Activated CD4-positive, alpha-beta T cell treated with anti-CD3 and anti-CD28 coated beads, Interleukin-2, amount 10 ng/mL, durations not matched to agents 7 days and 5 days (primary cell): ENCODE results near the gene TTLL9. TPM values are rescaled to one million over a fixed set of nuclear protein-coding genes. Genes with fewer than 3 reads are reported as not detected.

ENCODE experiments used
- CTCF ChIA-PET: fragments of 350-600 bp; sonication (Branson Sonifier 250); formaldehyde crosslinking; loops from one replicate; lab custom pipeline; 2021; ENCODE audit warnings: antibody characterized with exemption; lab: Charles Lee
- POLR2A ChIA-PET: fragments of 350-600 bp; sonication (Branson Sonifier 250); formaldehyde crosslinking; loops from one replicate; lab custom pipeline; 2021; ENCODE audit warnings: antibody characterized with exemption; lab: Charles Lee
- DNase-seq: peaks from one replicate; pipeline ENCODE4 v3.0.0-alpha.2; 2020
- H3K27ac Mint-ChIP-seq: one replicate; pipeline ENCODE4 v1.8.0; 2021; ENCODE audit warnings: mild to moderate bottlenecking, moderate library complexity, mixed read lengths
- H3K27me3 Mint-ChIP-seq: one replicate; pipeline ENCODE4 v1.8.0; 2021; ENCODE audit warnings: mixed read lengths
- H3K36me3 Mint-ChIP-seq: one replicate; pipeline ENCODE4 v1.8.0; 2021; ENCODE audit warnings: low read depth, mixed read lengths
- H3K4me1 Mint-ChIP-seq: one replicate; pipeline ENCODE4 v1.8.0; 2021; ENCODE audit warnings: mixed read lengths
- H3K4me3 Mint-ChIP-seq: one replicate; pipeline ENCODE4 v1.8.0; 2021; ENCODE audit warnings: mild to moderate bottlenecking, moderate library complexity, mixed read lengths
- H3K9me3 Mint-ChIP-seq: one replicate; pipeline ENCODE4 v1.8.0; 2021; ENCODE audit warnings: mixed read lengths
- total RNA-seq, 2 experiments: library from RNA; stranded (reverse); gene quantifications; one replicate each; pipeline ENCODE4 v1.2.3, GENCODE V29; 2021

The TTLL9 gene
- total RNA-seq, 2 experiments from 2014 or later, result not detected

DNA sequence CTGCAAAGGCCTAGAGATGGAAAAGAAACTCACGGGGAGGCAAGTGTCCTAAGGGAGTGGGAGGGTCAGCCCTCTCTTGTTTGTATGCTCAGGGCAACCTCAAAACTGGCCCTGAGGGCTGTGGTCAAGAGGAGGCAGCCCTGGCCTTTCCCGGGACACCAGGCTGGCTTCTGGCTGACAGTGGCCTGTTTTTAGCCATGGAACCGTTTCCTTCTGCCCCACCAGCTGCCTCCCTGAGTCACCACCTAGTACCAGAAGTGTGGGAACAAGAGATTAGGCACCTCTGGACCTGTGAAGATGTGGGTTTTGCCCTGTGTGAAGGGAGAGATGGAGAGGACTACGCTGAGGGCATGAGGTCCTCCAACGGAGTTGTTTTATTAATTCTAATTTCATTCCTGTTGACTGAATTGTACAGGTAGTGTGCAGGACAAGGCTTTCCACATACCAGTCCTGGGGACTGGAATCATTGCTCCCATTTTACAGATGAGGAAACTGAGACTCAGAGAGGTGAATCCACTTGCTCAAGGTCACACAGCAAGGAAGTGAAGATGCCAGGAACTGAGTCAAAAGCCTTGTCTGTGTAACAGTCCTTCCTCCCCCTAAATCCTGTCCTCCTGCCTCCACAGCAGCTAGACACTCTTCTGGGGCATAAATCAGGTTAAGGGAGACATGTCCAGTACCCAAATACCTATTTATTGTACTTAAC lies 30.5 kb upstream of the TTLL9 start:
- peaks cover 14% of the 10 kb centered on the region for H3K4me1 Mint-ChIP-seq
- no peak overlapping the region for H3K27ac Mint-ChIP-seq
- ChIA-PET POLR2A (no interaction called here), CTCF (interaction anchor here (4.7 kb wide), 1 partner anchor 17 kb away, joined by 18 read pairs; no protein-coding TSS in a partner anchor)
- no peak overlapping the region for H3K4me3 Mint-ChIP-seq
- no peaks in the 10 kb centered on the region for H3K27me3 Mint-ChIP-seq
- no peaks in the 10 kb centered on the region for H3K36me3 Mint-ChIP-seq
- DNase-seq, result no peak
- H3K9me3 Mint-ChIP-seq, result no peaks in the 10 kb centered on the region

- ChIA-PET CTCF (no interaction called here), POLR2A (interaction anchor here (0.7 kb wide), 1 partner anchor 29 kb away, joined by 3 read pairs; no protein-coding TSS in a partner anchor)
- Mint-ChIP-seq H3K27ac (no peak overlapping the region), H3K4me1 (peaks cover 4% of the 10 kb centered on the region), H3K9me3 (no peaks in the 10 kb centered on the region), H3K27me3 (no peaks in the 10 kb centered on the region), H3K4me3 (no peak overlapping the region), H3K36me3 (no peaks in the 10 kb centered on the region)
- DNase-seq, result no peak
These were observed 29.3 kb upstream of the TTLL9 start for GRCh38 chr20:31840906-31841816.

GRCh38 chr20:31841928-31842327 lies 28.5 kb upstream of the TTLL9 start:
- ChIA-PET CTCF (no interaction called here), POLR2A (interaction anchor here (0.7 kb wide), 1 partner anchor 30 kb away, joined by 3 read pairs; no protein-coding TSS in a partner anchor)
- Mint-ChIP-seq H3K36me3 (no peaks in the 10 kb centered on the region), H3K4me3 (no peak overlapping the region), H3K27me3 (no peaks in the 10 kb centered on the region), H3K4me1 (no peaks in the 10 kb centered on the region), H3K27ac (no peak overlapping the region), H3K9me3 (no peaks in the 10 kb centered on the region)
- DNase-seq, result no peak

DNA sequence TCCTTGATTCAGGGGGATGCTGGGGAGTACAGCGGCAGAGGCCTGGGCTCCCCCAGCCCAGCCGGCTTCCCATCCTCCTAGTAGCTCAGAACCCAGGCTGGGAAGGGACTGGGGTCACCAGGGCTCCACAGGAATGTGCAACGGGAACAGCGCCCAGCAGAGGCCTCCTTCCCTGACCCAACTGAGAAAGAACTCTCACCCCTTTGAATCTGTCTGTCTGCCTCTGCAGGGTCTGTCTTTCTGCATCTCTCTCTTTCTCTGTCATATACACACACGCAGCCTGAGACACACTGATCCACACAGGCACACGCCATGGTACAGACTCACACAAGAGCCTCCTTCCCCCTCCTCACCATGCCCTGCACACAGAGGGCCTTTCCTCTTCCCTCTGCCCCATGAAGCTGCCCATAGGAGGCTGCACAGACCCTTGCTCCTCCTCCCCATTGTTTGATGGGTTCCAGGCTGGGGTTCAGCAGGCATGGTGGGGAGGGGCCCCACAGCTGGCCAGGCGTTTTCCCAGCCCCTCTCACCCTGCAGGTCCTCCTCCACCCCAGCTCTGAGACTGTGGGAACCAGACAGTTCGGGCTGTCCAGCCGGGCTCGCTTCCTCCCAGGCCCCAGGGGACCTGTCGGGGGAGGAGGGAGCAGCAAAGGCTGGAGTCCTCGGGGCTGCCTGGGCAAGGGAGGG lies 27.8 kb upstream of the TTLL9 start:
- Mint-ChIP-seq H3K27me3 (no peaks in the 10 kb centered on the region), H3K9me3 (no peaks in the 10 kb centered on the region), H3K36me3 (no peaks in the 10 kb centered on the region), H3K4me3 (no peak overlapping the region), H3K4me1 (no peaks in the 10 kb centered on the region), H3K27ac (no peak overlapping the region)
- ChIA-PET CTCF (interaction anchor here (1.6 kb wide), 1 partner anchor 19 kb away, joined by 3 read pairs; no protein-coding TSS in a partner anchor), POLR2A (no interaction called here)
- no peak for DNase-seq

- H3K27ac Mint-ChIP-seq, result no peak overlapping the region
- ChIA-PET CTCF (interaction anchor here (1.6 kb wide), 1 partner anchor 20 kb away, joined by 3 read pairs; no protein-coding TSS in a partner anchor), POLR2A (no interaction called here)
- DNase-seq, result no peak
- H3K4me1 Mint-ChIP-seq, result no peaks in the 10 kb centered on the region
- no peak overlapping the region for H3K4me3 Mint-ChIP-seq
- H3K9me3 Mint-ChIP-seq, result no peaks in the 10 kb centered on the region
- no peaks in the 10 kb centered on the region for H3K36me3 Mint-ChIP-seq
- no peaks in the 10 kb centered on the region for H3K27me3 Mint-ChIP-seq
These were observed 27.1 kb upstream of the TTLL9 start for GRCh38 chr20:31843288-31843687.

- no peak overlapping the region for H3K4me3 Mint-ChIP-seq
- H3K4me1 Mint-ChIP-seq, result no peaks in the 10 kb centered on the region
- no peaks in the 10 kb centered on the region for H3K36me3 Mint-ChIP-seq
- POLR2A ChIA-PET, result no interaction called here
- H3K27me3 Mint-ChIP-seq, result no peaks in the 10 kb centered on the region
- DNase-seq, result no peak
- CTCF ChIA-PET, result interaction anchor here (1.6 kb wide), 1 partner anchor 20 kb away, joined by 3 read pairs; no protein-coding TSS in a partner anchor
- H3K27ac Mint-ChIP-seq, result no peak overlapping the region
- H3K9me3 Mint-ChIP-seq, result no peaks in the 10 kb centered on the region
These were observed 26.6 kb upstream of the TTLL9 start for GRCh38 chr20:31843881-31844280.

- no peak overlapping the region for H3K4me3 Mint-ChIP-seq
- ChIA-PET CTCF (interaction anchor here (1.2 kb wide), 1 partner anchor 15 kb away, joined by 4 read pairs; no protein-coding TSS in a partner anchor), POLR2A (no interaction called here)
- H3K27ac Mint-ChIP-seq, result no peak overlapping the region
- no peaks in the 10 kb centered on the region for H3K4me1 Mint-ChIP-seq
- H3K27me3 Mint-ChIP-seq, result peaks cover under 1% of the 10 kb centered on the region
- H3K36me3 Mint-ChIP-seq, result no peaks in the 10 kb centered on the region
- H3K9me3 Mint-ChIP-seq, result no peaks in the 10 kb centered on the region
- DNase-seq, result no peak
These were observed 25.6 kb upstream of the TTLL9 start for GRCh38 chr20:31844737-31845299.

DNA sequence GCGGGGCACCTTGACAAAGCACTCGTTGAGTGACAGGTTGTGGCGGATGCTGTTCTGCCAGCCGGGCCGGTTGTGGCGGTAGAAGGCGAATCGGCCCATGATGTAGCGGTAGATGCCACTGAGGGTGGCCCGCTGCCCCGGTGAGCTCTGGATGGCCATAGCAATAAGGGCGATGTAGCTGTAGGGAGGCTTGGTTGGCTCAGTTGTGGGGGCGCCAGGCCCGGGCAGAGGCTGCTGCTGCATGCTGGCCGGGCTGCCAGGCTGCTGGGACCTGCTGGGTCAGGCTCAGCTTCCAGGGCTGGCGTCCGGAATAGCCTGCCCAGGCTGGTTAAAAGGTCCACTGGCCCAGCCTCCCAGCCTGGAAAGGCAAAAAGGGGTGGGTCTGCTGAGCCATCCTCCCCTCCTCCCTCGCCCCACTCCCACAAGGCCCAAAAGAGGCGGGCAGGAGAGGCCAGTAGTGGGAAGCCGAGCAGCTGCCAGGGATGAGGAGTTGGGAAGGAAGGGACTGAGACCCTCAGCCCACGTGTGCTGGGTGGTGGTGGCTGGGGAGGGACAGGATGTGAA lies 25.1 kb upstream of the TTLL9 start, which contains the start of gene FOXS1:
Gene FOXS1, minus strand, starts transcription at position 305 of the 564 bp plus-strand sequence. Its CDS starts 62 bp downstream, at position 243.
- ChIA-PET CTCF (interaction anchor here (1.2 kb wide), 1 partner anchor 15 kb away, joined by 4 read pairs; no protein-coding TSS in a partner anchor), POLR2A (no interaction called here)
- no peaks in the 10 kb centered on the region for H3K36me3 Mint-ChIP-seq
- H3K4me3 Mint-ChIP-seq, result no peak within 1 kb of the TSS
- H3K27ac Mint-ChIP-seq, result no peak within 1 kb of the TSS
- H3K27me3 Mint-ChIP-seq, result peaks cover 3% of the 10 kb centered on the region
- no peak for DNase-seq
- no peaks in the 10 kb centered on the region for H3K4me1 Mint-ChIP-seq
- no peaks in the 10 kb centered on the region for H3K9me3 Mint-ChIP-seq

DNA sequence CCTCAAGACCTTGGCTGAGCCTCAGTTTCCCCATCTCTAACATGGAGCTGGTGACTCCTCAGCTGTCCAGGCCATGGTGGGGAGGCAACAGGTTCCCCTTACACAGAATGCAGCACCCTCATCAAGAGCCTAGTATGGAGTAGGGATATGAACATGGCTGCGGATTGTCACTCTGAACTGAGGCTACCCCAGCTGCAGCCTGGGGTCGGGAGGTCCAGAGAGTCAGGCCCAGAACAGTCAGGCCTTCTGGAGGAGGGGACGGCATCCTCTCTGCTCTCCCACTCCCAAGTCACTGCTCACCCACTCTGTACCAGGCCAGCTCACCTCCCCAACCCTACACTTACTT lies 23.7 kb upstream of the TTLL9 start:
- DNase-seq, result no peak
- H3K4me3 Mint-ChIP-seq, result no peak overlapping the region
- no peaks in the 10 kb centered on the region for H3K9me3 Mint-ChIP-seq
- POLR2A ChIA-PET, result no interaction called here
- H3K27ac Mint-ChIP-seq, result no peak overlapping the region
- peaks cover 10% of the 10 kb centered on the region for H3K27me3 Mint-ChIP-seq
- no peaks in the 10 kb centered on the region for H3K4me1 Mint-ChIP-seq
- no peaks in the 10 kb centered on the region for H3K36me3 Mint-ChIP-seq
- CTCF ChIA-PET, result interaction anchor here (0.7 to 2.0 kb wide), 13 partner anchors 9 to 105 kb away, joined by 3 to 9 read pairs (median 4); partner anchors contain the start of gene PDRG1

DNA sequence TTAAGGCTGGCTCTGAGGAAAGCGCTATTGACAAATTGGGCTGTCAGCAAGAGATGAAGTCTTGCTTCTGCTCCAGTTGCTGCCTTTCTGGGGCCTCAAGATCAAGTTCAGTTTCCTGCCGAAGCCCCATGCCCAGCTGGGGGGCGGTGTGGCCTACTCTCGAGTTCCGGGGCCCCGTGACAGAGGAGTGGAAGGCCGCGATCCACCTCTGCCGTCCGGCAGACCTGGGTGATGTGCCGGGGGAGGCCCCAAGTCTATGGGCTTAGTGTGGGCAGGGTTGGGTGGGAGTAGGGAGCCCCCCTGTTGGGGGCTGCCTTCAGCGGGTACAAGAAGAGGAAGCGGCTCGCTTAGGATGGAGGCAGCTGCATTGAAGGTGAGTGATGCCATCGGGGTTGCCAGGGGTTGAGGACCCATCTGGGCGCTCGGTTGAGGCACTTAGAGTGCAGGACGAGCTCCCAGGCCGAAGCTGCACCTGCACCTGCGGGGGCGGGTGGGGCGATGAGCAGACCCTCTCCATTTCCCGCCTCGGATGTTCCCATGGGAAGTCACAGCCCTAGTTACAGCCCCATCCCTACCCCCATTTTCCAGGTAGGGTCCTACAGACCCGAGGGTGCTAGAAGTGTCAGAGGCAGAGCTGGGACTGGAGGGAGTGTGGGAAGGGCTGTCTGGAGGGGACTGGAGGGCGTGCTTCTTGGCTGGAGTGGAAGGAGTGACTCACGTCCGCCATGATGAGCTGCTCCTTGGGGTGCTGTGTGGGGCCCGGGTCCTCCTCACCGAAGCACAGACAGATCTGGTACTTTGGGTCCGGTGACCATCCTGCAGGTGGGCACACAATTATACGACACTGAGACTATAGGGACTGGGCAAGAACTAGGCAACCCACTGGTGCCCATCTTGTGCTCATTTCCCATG lies 22.1 kb upstream of the TTLL9 start:
- POLR2A ChIA-PET, result no interaction called here

GRCh38 chr20:31849306-31849930 lies 21.0 kb upstream of the TTLL9 start:
- H3K27ac Mint-ChIP-seq, result no peak overlapping the region
- H3K4me3 Mint-ChIP-seq, result no peak overlapping the region
- H3K36me3 Mint-ChIP-seq, result no peaks in the 10 kb centered on the region
- H3K4me1 Mint-ChIP-seq, result no peaks in the 10 kb centered on the region
- DNase-seq, result no peak
- ChIA-PET CTCF (interaction anchor here (0.9 to 2.1 kb wide), 3 partner anchors 12 to 183 kb away, joined by 3 to 5 read pairs (median 3); no protein-coding TSS in a partner anchor), POLR2A (no interaction called here)
- peaks cover 10% of the 10 kb centered on the region for H3K27me3 Mint-ChIP-seq
- H3K9me3 Mint-ChIP-seq, result no peaks in the 10 kb centered on the region

More for the DNA sequence above, 22.1 kb upstream of the TTLL9 start:
- H3K36me3 Mint-ChIP-seq, result no peaks in the 10 kb centered on the region
- DNase-seq, result no peak
- H3K9me3 Mint-ChIP-seq, result no peaks in the 10 kb centered on the region
- CTCF ChIA-PET, result interaction anchor here (1.4 to 2.0 kb wide), 2 partner anchors 32 to 34 kb away, joined by 3 to 4 read pairs; no protein-coding TSS in a partner anchor
- H3K27ac Mint-ChIP-seq, result no peak overlapping the region
- peaks cover 10% of the 10 kb centered on the region for H3K27me3 Mint-ChIP-seq
- H3K4me1 Mint-ChIP-seq, result no peaks in the 10 kb centered on the region
- no peak overlapping the region for H3K4me3 Mint-ChIP-seq
